SK-N-MC (cell line): Measurements from ENCODE around the gene SEPSECS.

Experiments
- EZH2 ChIP-seq: fragments of 200-600 bp; sonication (generic); IDR thresholded peaks from one replicate; pipeline ENCODE4 v1.6.1; 2017; ENCODE audit warnings: antibody characterized with exemption
- FOXP2 ChIP-seq: optimal IDR thresholded peaks from 2 replicates; pipeline ENCODE3; 2011; ENCODE audit warnings: mild to moderate bottlenecking, moderate library complexity; ENCODE audit not compliant: insufficient read depth; ENCODE audit errors: extremely low read length, control extremely low read depth
- POLR2AphosphoS5 ChIP-seq: IDR thresholded peaks from 2 replicates; pipeline ENCODE4 v1.6.1; 2012; ENCODE audit warnings: mild to moderate bottlenecking, low read depth, low read length, borderline replicate concordance

DNA sequence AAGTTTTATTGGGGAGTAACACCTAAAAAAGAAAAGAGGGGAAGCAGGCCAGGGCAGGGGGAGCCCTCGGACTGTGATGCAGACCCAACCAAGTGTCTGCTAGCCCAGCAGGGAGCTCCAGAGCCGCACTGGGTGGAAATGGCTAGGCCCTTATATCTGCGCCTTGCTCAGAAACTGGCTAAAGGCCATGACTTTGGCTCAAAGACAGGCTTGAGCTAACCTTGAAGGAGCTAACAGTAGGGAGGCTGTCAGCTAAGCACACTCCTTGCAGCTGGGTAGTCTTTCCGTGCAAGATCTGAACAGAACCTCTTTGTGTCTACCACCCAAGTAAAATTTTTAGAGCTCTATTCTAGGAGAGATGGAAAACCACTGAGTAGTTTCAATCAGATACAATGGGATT lies 43.0 kb downstream of the SEPSECS start:
- TF ChIP-seq EZH2: no peak
- TF ChIP-seq POLR2AphosphoS5: no peak
- no peak for TF ChIP-seq FOXP2
